Frontal cortex (tissue), 1 donor: Measurements from ENCODE around the gene PPP1R27. TPM values are rescaled to one million over a fixed set of nuclear protein-coding genes. Genes with fewer than 3 reads are reported as not detected.

Experiments
- total RNA-seq: library from RNA; depleted of rRNA; stranded (reverse); fragments of >200 nt; gene quantifications from one replicate; pipeline ENCODE4 v1.2.3, GENCODE V29; 2014

The PPP1R27 gene
- total RNA-seq, 1 donor from 2014 or later = not detected

Other genes with a start within 250 kb of the PPP1R27 start
- 39.9 TPM for gene NPLOC4, start 197.9 kb downstream of the PPP1R27 start, total RNA-seq
- gene TSPAN10, start 197.9 kb downstream of the PPP1R27 start, total RNA-seq = not detected
- not detected for gene PDE6G, start 178.5 kb downstream of the PPP1R27 start, total RNA-seq
- gene OXLD1, start 168.4 kb downstream of the PPP1R27 start, total RNA-seq = 8.2 TPM
- gene CCDC137, start 168.3 kb downstream of the PPP1R27 start, total RNA-seq = 6.1 TPM
- 40.4 TPM for gene ARL16, start 151.3 kb downstream of the PPP1R27 start, total RNA-seq
- 44.4 TPM for gene HGS, start 151.0 kb downstream of the PPP1R27 start, total RNA-seq
- 4.9 TPM for gene MRPL12, start 131.7 kb downstream of the PPP1R27 start, total RNA-seq
- 4.9 TPM for gene SLC25A10, start 122.8 kb downstream of the PPP1R27 start, total RNA-seq
- not detected for gene GCGR, start 30.9 kb downstream of the PPP1R27 start, total RNA-seq
- 86.4 TPM for gene MCRIP1, start 1.8 kb downstream of the PPP1R27 start, total RNA-seq
- 66.0 TPM for gene P4HB, start 25.5 kb upstream of the PPP1R27 start, total RNA-seq
- 22.4 TPM for gene ARHGDIA, start 36.3 kb upstream of the PPP1R27 start, total RNA-seq
- gene ALYREF, start 56.5 kb upstream of the PPP1R27 start, total RNA-seq = 92.1 TPM
- 60.3 TPM for gene ANAPC11, start 56.7 kb upstream of the PPP1R27 start, total RNA-seq
- 1.2 TPM for gene NPB, start 67.2 kb upstream of the PPP1R27 start, total RNA-seq
- gene PCYT2, start 76.3 kb upstream of the PPP1R27 start, total RNA-seq = 28.9 TPM
- gene SIRT7, start 83.1 kb upstream of the PPP1R27 start, total RNA-seq = 8.6 TPM
- 13.9 TPM for gene MAFG, start 92.7 kb upstream of the PPP1R27 start, total RNA-seq
- gene PYCR1, start 102.2 kb upstream of the PPP1R27 start, total RNA-seq = 15.9 TPM
- 0.41 TPM for gene MYADML2, start 112.2 kb upstream of the PPP1R27 start, total RNA-seq
- gene NOTUM, start 126.1 kb upstream of the PPP1R27 start, total RNA-seq = under 0.01 TPM
- 13.5 TPM for gene ASPSCR1, start 142.6 kb upstream of the PPP1R27 start, total RNA-seq
- gene CENPX, start 187.8 kb upstream of the PPP1R27 start, total RNA-seq = 31.0 TPM
- 14.3 TPM for gene LRRC45, start 188.3 kb upstream of the PPP1R27 start, total RNA-seq
- 110 TPM for gene RAC3, start 196.6 kb upstream of the PPP1R27 start, total RNA-seq
- gene DCXR, start 202.6 kb upstream of the PPP1R27 start, total RNA-seq = 25.7 TPM
- gene RFNG, start 216.8 kb upstream of the PPP1R27 start, total RNA-seq = 21.2 TPM
- gene GPS1, start 216.8 kb upstream of the PPP1R27 start, total RNA-seq = 73.8 TPM
- 18.8 TPM for gene DUS1L, start 230.8 kb upstream of the PPP1R27 start, total RNA-seq